Liver (tissue), 3 donors: ENCODE data around the gene ATF1.
"Not testable (repeated sequence)": the region's sequence is repeated elsewhere in the genome, so short reads cannot be mapped to it uniquely, and the experiment has no call there.

Source experiments
- ATF3 ChIP-seq: IDR thresholded peaks from 2 replicates; pipeline ENCODE4 v1.6.1; 2016; ENCODE audit warnings: antibody characterized with exemption
- GABPA ChIP-seq, 2 donors: IDR thresholded peaks in 1 of 2; conservative IDR thresholded peaks in 1 of 2; 2 replicates each; pipeline ENCODE4 v1.6.1; 2016; ENCODE audit warnings: antibody characterized with exemption in 2 of 2, mild to moderate bottlenecking in 1 of 2, moderate library complexity in 1 of 2
- JUND ChIP-seq, 2 donors: IDR thresholded peaks; 2 replicates each; pipeline ENCODE4 v1.6.1; 2016; ENCODE audit warnings: antibody characterized with exemption in 2 of 2
- RXRA ChIP-seq, 2 donors: IDR thresholded peaks; 2 replicates each; pipeline ENCODE4 v1.6.1; 2017 to 2018; ENCODE audit warnings: antibody characterized with exemption in 2 of 2, mild to moderate bottlenecking in 1 of 2
- TAF1 ChIP-seq: conservative IDR thresholded peaks from 2 replicates; pipeline ENCODE4 v1.6.1; 2016; ENCODE audit warnings: antibody characterized with exemption, mild to moderate bottlenecking
- YY1 ChIP-seq: IDR thresholded peaks from 2 replicates; pipeline ENCODE4 v1.6.1; 2016; ENCODE audit warnings: antibody characterized with exemption, mild to moderate bottlenecking
- TF ChIP-seq, protein P1 (sequence below): IDR thresholded peaks from 2 replicates; pipeline ENCODE4 v1.6.1; 2016; ENCODE audit warnings: antibody characterized with exemption
- TF ChIP-seq, protein P2 (sequence below): fragments of 150-350 bp; IDR thresholded peaks from 2 replicates; pipeline ENCODE4 v1.5.1; 2017; ENCODE audit warnings: improper control_type of control experiment, low read depth, low read length; ENCODE audit not compliant: missing input control
- donor health status: healthy.
- donor health status: healthy.

DNA sequence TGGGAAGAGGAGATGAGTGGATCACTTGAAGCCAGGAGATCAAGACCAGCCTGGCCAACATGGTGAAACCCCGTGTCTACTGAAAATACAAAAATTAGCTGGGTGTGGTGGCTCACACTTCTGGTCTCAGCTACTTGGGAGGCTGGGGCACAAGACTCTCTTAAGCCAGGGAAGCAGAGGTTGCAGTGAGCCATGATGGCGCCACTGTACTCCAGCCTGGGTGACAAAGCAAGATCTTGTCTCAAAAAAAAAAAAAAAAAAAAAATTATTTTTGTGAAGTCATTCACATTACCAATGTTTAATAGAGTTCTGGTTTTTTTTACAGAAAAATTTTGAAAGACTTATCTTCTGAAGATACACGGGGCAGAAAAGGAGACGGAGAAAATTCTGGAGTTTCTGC lies 45.2 kb downstream of the ATF1 start:
- TF ChIP-seq TAF1; GABPA (IDR thresholded peaks at IDR 0.05 in 1 of 2, conservative IDR thresholded peaks at IDR 0.05 in 1 of 2); JUND (IDR thresholded peaks at IDR 0.05); ATF3; YY1; RXRA (IDR thresholded peaks at IDR 0.05): not testable (repeated sequence)
- TF ChIP-seq, protein P1, sequence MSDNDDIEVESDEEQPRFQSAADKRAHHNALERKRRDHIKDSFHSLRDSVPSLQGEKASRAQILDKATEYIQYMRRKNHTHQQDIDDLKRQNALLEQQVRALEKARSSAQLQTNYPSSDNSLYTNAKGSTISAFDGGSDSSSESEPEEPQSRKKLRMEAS, result not testable (repeated sequence)
- TF ChIP-seq, protein P2, sequence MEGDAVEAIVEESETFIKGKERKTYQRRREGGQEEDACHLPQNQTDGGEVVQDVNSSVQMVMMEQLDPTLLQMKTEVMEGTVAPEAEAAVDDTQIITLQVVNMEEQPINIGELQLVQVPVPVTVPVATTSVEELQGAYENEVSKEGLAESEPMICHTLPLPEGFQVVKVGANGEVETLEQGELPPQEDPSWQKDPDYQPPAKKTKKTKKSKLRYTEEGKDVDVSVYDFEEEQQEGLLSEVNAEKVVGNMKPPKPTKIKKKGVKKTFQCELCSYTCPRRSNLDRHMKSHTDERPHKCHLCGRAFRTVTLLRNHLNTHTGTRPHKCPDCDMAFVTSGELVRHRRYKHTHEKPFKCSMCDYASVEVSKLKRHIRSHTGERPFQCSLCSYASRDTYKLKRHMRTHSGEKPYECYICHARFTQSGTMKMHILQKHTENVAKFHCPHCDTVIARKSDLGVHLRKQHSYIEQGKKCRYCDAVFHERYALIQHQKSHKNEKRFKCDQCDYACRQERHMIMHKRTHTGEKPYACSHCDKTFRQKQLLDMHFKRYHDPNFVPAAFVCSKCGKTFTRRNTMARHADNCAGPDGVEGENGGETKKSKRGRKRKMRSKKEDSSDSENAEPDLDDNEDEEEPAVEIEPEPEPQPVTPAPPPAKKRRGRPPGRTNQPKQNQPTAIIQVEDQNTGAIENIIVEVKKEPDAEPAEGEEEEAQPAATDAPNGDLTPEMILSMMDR, result not testable (repeated sequence)
